Fibroblast of skin of abdomen (primary cell): ENCODE data around the gene CCDC69.

Experiments used
- DNase-seq: peaks from one replicate; pipeline ENCODE4 v3.0.0-alpha.2; 2013

CCDC69 gene

DNA sequence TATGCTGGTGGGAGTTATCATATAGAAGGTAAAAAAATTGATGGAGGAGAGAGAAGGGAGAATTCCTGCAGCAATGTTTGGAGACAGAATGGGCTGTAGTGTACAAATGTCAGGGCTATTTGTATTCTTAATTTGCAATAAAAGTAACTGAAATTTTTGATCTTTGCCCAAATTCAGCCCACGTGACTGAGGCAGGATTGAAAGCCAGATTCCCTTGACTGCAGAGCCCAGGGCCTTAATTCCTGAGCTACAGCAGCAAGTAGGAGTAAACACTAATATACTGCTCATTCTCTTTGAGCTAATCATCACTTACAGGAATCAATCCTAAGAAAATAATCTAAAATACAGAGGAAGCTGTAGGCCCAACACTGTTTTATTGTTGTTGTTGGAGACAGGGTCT, 61.1 kb downstream of the CCDC69 start:
- no peak for DNase-seq

DNA sequence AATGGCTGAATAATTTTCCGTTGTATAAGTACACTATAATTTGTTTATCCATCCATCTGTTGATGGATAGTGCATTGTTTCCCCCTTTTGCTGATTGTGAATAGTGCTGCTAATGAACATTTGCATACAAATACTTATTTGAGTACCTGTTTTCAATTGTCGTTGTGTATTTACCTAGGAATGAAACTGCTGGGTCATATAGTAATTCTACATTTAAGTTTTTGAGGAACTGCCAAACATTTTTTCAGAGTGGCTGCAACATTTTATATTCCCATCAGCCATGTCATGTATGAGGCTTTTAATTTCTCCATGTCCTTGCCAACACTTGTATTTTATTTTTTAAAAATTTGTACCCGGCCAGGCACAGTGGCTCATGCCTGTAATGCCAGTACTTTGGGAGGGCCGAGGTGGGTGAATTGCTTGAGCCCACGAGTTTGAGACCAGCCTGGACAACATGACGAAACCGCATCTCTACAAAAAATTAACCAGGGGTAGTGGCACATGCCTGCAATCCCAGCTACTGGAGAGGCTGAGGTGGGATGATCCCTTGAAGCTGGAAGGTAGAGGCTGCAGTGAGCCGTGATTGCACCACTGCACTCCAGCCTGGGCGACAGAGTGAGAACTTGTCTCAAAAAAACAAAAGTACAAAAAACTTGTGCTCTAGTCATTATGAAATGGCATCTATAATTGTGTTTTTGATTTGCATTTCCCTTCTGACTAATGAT, 64.1 kb downstream of the CCDC69 start:
- DNase-seq: no peak

DNA sequence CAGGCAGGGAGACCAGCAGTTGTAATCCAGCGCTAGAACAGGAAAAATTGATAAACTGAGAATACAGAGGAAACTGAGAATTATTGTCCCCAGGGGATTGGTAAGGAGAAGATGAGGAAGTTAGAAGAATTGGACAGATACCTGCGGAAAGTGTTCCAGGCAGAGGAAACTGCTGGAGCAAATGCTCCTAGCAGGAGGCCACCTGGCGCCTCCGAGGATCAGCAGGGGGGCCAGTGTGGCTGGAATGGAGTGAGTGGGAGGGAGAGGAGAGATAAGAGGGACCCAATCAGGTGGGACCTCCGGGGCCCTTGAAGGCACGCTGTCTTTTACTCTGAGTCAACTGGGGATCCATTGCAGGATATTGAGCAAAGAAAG, 65.6 kb downstream of the CCDC69 start:
- DNase-seq: no peak

DNA sequence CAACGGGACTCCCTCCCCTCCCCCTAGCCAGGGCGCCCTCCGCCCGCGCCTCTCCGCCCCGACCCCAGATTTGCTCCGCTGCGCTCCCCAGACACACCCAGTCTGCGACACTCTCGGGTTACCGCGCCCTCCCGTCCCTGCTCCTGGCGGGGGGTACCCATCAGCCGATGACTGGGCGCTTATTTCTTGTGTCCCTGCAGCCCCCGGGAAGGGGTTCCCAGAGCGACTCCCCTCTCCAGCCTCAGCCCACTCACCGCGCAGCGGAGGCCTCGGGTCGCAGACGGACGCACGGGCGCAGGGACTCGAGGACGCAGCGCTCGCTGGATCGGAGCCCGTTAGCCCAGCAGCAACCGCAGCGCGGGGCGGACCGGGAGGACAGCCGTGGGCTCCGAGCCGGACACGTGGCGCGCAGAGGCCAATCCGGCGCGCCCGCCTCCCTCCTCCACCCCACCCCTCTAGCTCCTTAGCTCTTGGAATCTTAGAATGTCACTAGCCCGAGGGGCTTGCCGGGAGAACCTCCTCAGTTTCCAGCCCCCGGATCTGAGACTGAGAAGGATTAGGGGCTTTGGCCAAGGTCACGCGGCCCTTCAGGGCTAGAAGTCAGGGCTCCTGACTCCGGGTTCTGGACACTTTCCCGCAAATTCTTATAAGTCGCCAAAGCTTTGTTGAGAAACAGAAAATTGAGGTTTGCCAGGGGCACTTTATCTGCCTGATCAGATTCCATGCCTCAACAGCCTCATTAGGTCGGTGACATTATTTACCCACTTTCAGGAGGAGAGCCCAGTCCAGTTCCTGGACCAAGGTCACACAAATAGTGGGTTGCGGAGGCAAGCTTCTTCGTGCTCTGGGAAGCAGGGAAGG, 66.2 kb downstream of the CCDC69 start, which contains the start of gene ANXA6:
TSS of gene ANXA6 (minus strand) at position 354 of the 861 bp plus-strand sequence. CDS start 9,878 bp downstream, outside the sequence.
- peak; percentile 82 for DNase-seq

DNA sequence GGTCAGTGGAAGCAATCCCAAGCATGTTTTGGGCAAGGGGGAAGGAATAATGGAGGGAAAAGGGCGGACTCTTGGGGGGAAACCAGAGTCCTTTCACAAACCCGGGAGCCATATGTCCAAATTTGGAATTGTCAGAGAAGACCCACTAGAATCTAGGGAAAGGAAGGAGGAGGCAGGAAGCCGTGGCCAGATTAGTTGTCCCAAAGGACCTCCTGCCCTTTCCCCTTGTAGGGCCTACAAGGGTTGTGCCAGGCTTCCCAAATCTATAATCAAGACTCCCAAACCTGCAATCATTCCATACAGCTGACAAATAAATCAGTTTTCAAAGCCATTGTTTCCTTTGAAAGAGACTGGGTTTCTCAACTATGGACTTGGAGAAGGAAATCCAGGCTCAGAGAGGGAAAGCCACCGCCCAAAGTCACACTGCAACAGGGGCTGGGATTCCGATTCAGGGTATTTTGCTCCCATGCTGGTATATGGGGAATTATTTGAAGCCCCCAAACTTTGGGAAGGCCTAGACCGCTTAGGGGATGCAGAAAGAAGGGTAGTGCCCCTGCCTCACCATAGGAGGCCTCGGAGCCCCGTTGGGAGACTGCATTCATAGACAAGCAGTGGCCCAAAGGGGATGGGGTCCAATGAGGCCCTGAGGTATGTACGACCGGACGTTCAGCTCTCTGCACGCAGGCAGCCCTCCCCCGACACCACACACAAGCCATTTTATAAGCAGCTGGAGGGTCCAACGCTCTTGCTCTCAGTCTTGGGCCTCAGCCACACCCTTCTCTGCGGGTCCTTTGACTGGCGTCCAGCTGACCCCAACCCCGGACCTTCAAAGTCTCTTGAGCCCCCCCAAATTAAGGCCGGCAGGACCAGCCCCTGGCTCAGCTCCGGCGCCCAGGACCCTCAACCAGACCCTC, 67.1 kb downstream of the CCDC69 start:
- DNase-seq: peak; percentile 48

DNA sequence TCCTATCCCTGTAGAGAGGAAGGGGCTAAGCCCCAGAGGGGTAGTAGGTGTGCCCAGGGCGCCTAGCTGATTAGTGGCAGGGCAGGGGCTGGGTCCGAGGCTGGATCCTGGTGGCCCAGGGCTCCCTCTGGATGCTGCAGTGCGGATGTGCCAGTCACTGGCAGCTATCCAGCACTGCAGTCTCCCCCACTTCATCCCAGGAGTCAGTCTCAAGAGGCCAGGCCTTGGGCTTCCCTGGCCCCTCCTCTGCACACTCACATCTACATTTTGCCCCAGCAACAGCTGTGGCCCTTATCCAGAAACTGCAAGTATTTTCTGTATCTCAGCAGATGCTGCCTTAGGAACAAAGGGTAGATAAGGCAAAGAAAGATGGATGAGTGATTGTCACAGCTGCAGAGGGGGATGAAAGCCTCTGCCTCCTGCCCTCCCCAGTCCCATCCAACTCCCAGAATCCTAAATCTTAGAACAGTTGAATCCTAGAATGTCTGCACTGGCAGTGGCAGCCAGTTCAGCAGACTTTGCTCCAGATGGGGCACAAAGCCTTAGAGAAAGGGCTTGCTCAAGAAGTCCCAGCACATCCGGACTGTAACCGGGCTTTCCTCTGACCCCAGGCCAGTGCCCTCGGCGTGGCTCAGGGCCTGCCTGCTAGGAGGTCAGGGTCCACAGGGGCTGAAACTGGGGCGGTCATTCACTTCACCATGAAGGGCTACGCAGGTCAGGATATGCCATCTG, 68.0 kb downstream of the CCDC69 start:
- peak; percentile 62 for DNase-seq

DNA sequence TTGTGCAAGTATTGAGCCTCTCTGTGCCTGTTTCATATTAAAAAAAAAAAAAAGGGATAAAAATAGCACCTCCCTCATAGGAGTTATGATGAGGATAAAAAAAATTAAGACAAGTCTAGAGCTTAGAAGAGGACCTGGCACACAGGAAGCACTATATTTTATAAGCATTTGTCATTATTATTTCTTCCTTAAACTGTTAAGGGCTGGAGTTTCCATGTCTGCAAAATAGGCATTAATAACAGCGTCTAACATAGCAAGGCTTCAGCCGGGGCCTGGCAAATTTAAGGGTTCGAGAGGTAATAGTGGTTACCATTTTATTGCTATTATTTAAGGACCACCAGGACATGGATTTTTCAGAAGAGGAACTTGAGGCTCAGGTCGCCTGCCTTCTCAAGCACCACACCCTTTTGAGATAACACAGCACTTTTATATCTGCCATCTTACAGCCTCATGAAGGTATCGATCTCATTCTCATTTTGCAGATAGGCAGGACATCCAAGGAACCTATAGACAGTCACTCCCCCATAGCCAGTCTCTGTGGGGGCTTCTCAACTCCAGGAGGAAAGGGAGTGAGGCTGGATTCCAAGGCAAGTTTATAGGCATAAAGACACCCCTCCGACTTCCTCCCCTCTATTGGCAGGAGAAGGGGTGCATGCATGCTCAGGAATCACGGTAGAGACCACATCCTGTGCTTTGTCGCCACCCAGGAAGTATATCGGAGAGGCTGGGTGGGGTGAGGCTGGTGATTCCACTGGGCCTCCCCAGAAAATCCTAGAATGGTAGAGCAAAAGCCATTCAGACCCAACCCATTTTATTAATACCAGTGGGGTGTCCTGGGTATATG, 68.7 kb downstream of the CCDC69 start:
- DNase-seq: peak; percentile 45

DNA sequence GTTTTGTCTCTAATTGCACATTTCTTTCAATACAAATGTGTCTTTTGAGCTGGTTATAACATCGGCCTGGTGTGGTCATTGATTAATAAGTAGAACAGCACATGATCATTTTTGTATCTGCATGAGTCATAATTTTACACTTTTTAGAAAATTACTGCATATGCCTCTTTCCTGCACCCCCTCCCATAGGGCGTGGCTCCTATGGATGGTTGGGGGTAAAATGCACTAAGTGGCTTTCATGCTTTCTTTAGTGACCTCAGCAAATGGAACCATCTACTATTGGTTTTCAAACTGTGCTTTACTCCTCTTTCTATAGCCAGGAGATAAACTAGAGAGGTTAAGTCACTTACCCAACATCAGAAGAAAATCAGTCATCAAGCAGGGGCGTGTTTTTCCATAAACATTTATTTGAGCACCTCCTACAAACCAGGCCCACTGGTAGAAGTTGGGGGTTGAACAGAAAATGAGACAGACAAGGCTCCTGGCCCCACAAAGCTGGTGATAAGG, 70.1 kb downstream of the CCDC69 start:
- no peak for DNase-seq

DNA sequence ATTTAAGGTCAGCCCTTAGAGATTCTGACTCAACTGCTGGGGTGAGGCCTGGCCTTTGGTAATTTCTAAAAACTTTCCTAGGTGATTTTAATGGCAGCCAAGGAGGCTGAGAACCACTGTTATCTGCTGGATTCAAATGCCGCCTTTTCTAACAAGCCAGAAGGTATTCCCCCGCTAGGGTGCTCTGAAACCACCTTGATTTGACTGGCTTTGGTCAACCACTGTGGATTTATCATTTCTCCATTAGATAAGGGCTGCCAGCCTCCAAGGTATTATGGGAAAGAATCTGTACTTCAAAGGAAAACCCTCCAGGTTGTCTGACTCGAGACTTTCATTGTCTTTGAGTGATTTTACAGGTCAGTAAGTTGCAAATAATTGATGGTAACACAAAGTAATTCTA, 70.6 kb downstream of the CCDC69 start:
- DNase-seq: no peak

DNA sequence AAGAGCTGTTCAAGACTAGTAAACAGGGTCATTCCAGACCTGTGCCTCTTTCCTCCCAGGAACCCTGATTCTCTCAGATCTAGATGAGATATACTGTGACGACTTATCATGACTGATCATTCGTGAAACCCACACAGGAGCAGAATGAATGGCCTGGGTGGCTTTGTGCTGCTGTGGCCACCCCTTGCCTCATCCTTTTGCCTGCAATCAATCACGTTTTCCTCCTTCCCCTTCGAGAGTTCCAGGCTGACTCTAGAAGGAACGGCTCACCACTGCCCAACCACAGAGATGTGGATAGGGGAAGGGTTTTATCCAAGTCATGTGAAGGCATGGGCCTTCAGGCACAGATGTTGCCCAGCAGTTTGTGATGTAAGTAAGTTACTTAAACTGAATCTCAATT, 72.1 kb downstream of the CCDC69 start:
- DNase-seq: peak; percentile 66

DNA sequence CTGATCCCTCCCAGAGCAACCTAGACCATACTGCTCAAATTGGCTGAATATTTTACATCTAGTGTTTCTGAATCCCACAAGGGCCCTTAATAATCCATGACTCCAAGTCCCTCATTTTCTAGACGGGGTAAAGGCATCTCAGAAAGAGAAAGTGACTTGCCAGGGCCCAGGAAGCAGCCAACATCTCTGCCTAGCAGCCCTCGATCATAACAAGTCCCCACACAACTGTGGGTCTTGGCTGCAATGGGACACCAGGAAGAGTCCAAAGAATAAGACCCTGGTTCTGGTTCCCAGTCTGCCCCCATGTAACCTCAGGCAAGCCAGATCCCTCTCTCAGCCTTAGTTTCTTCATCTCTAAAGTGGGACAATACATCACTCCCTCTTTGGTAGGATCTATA, 72.6 kb downstream of the CCDC69 start:
- no peak for DNase-seq

DNA sequence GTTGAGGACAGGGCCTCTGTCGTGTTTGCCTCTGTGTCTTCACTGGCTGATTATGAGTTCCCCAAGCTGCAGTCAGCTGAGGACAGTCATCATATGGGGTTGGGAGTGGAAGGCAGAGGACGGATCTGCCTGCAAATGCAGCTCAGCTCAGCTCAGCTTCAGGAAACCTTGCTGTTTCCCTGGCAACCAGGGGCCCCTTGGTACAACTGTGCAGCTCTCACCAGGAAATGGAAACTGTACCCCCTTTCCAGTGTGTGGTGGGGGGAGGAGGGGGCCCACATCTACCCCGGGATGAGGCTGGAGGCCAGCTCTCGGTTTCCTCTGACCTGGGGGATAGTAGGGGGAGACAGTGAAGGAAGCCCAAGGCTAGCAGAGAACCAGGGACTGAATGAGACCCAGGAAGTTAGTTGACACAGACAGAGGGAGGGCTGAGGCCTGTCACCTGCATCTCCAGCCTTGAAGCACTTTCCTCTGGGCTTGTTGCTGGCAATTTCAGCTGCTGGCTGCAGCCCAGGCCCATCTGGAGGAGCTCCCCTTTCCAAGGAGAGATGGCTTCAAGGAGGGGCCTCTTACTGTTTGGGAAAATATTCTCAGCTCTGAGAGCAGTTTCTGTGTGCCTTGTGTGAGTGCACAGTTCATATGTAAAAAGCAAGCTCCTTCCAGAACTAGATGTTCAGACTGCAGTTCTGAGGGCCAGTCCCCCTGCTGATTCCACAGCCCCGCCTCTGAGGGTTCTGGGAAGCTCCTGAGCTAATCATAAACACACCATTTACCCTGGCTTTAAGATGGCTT, 73.2 kb downstream of the CCDC69 start:
- peak; percentile 34 for DNase-seq

DNA sequence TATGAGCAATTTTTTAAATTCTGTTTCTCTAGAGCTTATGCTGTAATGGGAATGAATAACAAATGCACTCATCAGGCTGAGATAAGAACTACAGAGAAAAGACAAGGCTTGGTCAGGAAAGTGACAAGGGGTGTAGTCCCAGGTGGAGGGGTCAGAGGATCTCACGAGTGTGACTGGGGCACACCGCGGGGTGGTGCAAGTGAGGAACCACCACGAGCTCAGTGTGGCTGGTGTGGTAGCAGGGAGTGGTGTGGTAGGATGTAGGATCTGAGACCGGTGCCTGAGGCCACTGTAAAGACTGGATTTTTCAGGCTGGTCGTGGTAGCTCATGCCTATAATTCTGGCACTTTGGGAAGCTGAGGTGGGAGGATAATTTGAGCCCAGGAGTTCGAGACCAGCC, 75.3 kb downstream of the CCDC69 start:
- DNase-seq: no peak

DNA sequence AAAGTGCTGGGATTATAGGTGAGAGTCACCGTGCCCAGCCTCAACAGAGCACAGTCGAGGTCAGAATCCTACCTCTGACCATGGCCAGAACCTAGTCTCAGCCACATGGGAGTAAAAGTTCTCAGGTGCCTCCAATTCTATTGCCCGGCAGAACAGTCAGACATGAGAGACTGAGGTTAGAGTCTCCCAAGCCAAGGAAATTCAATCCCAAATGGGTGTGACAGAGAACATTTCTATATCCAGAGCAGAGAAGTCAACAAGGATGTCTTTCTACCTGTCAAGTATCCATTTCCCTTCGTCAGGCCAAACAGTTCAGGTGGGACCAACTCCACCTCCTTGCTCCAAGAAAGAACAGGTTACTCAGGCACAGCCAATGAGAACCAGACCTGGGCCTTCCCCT, 76.9 kb downstream of the CCDC69 start:
- no peak for DNase-seq

DNA sequence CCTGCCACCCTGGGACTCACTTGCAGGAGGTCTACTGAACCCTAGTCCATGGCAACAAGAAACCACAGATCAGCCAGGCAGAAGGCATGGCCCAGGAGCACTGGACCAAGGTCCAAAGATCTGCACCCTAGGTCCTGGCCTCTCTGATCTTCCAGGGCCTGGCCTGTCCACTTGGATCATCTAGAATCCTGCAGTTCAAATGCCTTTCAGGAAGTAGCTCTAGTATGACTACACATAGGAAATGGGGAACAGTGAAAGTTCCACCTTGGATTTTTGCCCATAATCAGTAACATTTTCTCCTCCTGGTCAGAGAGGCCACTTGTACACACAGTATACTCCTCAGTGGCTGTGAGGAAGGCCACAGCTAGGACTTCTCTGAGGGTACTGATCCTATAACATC, 77.8 kb downstream of the CCDC69 start:
- DNase-seq: no peak

DNA sequence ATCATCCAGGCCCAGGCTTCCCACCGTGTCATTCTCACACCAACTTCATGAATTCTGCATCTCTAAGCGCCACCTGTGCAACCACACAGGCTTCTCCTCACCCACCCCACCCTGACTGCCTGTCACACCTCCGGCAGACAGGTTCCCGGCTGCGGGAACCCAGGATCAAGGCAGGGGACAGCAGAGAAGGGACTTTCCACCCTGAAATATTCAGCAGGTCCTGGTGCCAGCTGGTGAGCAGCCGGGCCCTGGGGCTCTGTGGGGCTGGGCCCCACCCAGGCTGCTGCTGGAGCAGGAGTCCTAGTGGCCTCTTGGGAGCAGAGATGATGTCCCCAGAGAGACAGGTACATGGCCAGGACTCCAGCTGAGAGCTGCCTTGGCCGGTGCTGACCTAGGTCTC, 79.0 kb downstream of the CCDC69 start:
- no peak for DNase-seq

DNA sequence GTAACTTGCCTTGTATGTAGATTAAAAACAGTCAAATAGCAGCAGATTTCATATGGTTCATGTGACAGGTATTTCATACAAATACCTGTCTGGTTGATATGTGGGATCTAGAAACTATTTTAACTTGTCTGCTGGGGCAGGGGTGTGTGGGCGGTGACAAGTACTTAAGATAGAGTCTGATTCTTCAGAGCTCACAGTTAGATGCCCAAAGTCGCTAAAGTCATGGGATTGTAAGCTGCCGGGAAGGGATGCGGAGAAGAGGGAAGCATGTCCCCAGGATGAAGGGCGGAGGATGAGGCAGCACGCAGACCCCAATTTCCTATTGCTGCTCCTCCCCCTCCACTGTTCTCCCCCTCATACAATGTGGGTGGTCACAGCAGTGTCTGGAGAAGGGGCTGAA, 79.6 kb downstream of the CCDC69 start:
- DNase-seq: no peak

DNA sequence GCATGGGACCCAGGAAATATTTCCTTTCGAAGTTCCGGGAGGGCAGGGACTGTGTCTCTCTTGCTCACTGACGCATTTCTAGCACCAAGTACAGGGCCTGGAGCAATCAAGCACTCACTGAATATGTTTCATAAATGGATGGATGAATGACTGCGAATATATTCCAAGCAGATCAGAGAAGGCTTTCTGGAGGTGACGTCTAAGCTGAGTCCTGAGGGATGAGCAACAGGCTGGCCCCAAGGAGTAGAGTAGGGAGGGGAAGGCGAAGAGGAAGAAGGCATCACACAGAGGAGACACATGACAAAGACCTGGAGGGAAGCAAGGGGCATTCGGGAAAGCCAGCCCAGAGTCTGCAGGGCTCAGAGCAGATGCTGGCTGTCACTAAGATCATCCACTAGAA, 80.2 kb downstream of the CCDC69 start:
- DNase-seq: no peak

DNA sequence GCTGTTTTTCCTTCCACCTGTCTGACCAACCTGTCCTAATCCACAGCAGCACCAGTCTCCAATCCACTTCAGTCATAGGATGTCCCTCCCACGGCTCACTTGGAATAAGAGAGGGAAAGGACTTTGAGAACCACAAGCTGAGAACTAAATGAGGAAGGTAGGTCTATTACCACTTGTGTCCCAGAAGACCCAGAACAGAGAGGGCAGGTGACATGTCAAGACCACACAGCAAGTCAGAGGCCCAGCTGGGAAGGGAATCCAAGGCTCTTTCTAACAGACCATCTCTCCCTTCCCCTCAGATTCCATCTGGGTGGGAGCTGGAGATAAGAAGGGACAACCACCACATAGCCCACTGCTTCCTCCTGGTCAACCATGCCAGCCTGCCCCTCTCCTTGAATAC, 81.0 kb downstream of the CCDC69 start:
- no peak for DNase-seq

DNA sequence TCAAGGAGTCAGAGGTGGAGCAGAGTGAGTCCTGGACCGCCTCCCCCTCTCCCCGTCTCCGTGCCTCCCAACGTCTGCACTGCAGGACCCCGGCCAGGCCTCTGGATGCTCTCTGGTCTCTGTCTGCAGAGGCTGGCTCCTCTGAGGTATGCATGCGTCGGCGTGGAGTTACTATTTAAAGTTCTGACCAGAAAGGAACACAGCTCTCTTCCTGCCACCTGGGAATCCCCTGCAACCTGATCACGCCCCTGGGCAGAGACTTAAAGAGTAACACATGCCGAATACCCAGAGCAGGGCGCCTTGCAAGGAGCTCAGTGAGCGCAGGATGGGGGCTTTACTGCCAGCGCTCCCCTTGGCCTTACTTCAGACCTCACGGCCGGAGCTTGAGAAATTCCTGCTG, 82.4 kb downstream of the CCDC69 start:
- no peak for DNase-seq
